ENCODE data around the gene KRT1.

- no peak for TF ChIP-seq POLR2AphosphoS5 (IDR thresholded peaks at IDR 0.05; ENCODE audit: borderline replicate concordance, low read depth, low read length)
- no peak for TF ChIP-seq EZH2 (IDR thresholded peaks at IDR 0.05)
- no peak for TF ChIP-seq FOXP2 (optimal IDR thresholded peaks at IDR 0.05; ENCODE audit: control extremely low read depth, extremely low read length, insufficient read depth)
These were observed 16.8 kb downstream of the KRT1 start for GRCh38 chr12:52663420-52663819.

Data from SK-N-MC (cell line).